ENCODE data around the gene PPP1CB.
A peak's percentile ranks its signal among the peaks of the same experiment; 100 is the strongest.

PPP1CB gene

GRCh38 chr2:28745225-28745624, 6.4 kb upstream of the PPP1CB start:
- no peak for DNase-seq (ENCODE audit: low read depth)

- DNase-seq (ENCODE audit: low read depth) = no peak
These were observed 5.8 kb upstream of the PPP1CB start for GRCh38 chr2:28745876-28746275.

- DNase-seq (ENCODE audit: low read depth) = no peak
These were observed 5.1 kb upstream of the PPP1CB start for GRCh38 chr2:28746429-28747111.

GRCh38 chr2:28747714-28748113, 3.9 kb upstream of the PPP1CB start:
- DNase-seq (ENCODE audit: low read depth) = no peak

- no peak for DNase-seq (ENCODE audit: low read depth)
These were observed 3.5 kb upstream of the PPP1CB start for GRCh38 chr2:28748176-28748575.

GRCh38 chr2:28748941-28749340, 2.7 kb upstream of the PPP1CB start:
- no peak for DNase-seq (ENCODE audit: low read depth)

GRCh38 chr2:28749526-28749925, 2.1 kb upstream of the PPP1CB start:
- no peak for DNase-seq (ENCODE audit: low read depth)

- DNase-seq (ENCODE audit: low read depth) = peak; percentile 6
These were observed 1.0 kb upstream of the PPP1CB start for GRCh38 chr2:28750316-28751251.

GRCh38 chr2:28751956-28752630, 463 bp downstream of the PPP1CB start:
- no peak for DNase-seq (ENCODE audit: low read depth)

GRCh38 chr2:28752631-28753376, 1.2 kb downstream of the PPP1CB start:
- no peak for DNase-seq (ENCODE audit: low read depth)

- no peak for DNase-seq (ENCODE audit: low read depth)
These were observed 2.7 kb downstream of the PPP1CB start for GRCh38 chr2:28754321-28754720.

GRCh38 chr2:28755421-28755820, 3.8 kb downstream of the PPP1CB start:
- DNase-seq (ENCODE audit: low read depth) = no peak

GRCh38 chr2:28758459-28758858, 6.8 kb downstream of the PPP1CB start:
- no peak for DNase-seq (ENCODE audit: low read depth)

GRCh38 chr2:28761420-28761819, 9.8 kb downstream of the PPP1CB start:
- no peak for DNase-seq (ENCODE audit: low read depth)

GRCh38 chr2:28764909-28765711, 13.5 kb downstream of the PPP1CB start:
- no peak for DNase-seq (ENCODE audit: low read depth)

- no peak for DNase-seq (ENCODE audit: low read depth)
These were observed 14.4 kb downstream of the PPP1CB start for GRCh38 chr2:28766070-28766469.

- DNase-seq (ENCODE audit: low read depth) = no peak
These were observed 15.7 kb downstream of the PPP1CB start for GRCh38 chr2:28767337-28767736.

GRCh38 chr2:28768422-28768821, 16.8 kb downstream of the PPP1CB start:
- no peak for DNase-seq (ENCODE audit: low read depth)

GRCh38 chr2:28768952-28769351, 17.3 kb downstream of the PPP1CB start:
- no peak for DNase-seq (ENCODE audit: low read depth)

- DNase-seq (ENCODE audit: low read depth) = no peak
These were observed 20.7 kb downstream of the PPP1CB start for GRCh38 chr2:28772351-28772750.

- DNase-seq (ENCODE audit: low read depth) = no peak
These were observed 24.8 kb downstream of the PPP1CB start for GRCh38 chr2:28776471-28776870.

Data from stimulated activated CD8-positive, alpha-beta memory T cell treated with anti-CD3 and anti-CD28 coated beads, Interleukin-15, amount 100 ng/mL, for 1 hour (primary cell).